Right lobe of liver (tissue), 4 donors: ENCODE measurements around the gene ZNF101.

Experiments used
- POLR2A ChIP-seq: fragments of 450-650 bp; IDR thresholded peaks from one replicate; pipeline ENCODE4 v1.6.1; 2017; ENCODE audit warnings: antibody characterized with exemption, mild to moderate bottlenecking
- TF ChIP-seq, protein P1 (sequence below), 4 donors: fragments of 200-600 bp in 3 of 4; fragments of 450-650 bp in 1 of 4; IDR thresholded peaks; one replicate each; pipeline versions ENCODE4 v1.5.1 to v1.8.0; 2016 to 2022; ENCODE audit warnings: antibody characterized with exemption in 4 of 4, mild to moderate bottlenecking in 2 of 4
- donor health status: DM: no; HTN: no; CAD: no.
- donor health status: DM: no; HTN: no; CAD: no.
- donor health status: DM: no; HTN: yes; CAD: no.

DNA sequence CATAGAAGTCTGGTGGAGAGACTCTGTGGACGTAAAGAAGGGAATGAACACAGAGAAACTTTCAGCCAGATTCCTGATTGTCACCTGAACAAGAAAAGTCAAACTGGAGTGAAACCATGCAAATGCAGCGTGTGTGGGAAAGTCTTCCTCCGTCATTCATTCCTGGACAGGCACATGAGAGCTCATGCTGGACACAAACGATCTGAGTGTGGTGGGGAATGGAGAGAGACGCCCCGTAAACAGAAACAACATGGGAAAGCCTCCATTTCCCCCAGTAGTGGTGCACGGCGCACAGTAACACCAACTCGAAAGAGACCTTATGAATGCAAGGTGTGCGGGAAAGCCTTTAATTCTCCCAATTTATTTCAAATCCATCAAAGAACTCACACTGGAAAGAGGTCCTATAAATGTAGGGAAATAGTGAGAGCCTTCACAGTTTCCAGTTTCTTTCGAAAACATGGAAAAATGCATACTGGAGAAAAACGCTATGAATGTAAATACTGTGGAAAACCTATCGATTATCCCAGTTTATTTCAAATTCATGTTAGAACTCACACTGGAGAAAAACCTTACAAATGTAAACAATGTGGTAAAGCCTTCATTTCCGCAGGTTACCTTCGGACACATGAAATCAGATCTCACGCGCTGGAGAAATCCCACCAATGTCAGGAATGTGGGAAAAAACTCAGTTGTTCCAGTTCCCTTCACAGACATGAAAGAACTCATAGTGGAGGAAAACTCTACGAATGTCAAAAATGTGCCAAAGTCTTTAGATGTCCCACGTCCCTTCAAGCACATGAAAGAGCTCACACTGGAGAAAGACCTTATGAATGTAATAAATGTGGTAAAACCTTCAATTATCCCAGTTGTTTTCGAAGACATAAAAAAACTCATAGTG, 10.8 kb downstream of the ZNF101 start:
- TF ChIP-seq, protein P1, sequence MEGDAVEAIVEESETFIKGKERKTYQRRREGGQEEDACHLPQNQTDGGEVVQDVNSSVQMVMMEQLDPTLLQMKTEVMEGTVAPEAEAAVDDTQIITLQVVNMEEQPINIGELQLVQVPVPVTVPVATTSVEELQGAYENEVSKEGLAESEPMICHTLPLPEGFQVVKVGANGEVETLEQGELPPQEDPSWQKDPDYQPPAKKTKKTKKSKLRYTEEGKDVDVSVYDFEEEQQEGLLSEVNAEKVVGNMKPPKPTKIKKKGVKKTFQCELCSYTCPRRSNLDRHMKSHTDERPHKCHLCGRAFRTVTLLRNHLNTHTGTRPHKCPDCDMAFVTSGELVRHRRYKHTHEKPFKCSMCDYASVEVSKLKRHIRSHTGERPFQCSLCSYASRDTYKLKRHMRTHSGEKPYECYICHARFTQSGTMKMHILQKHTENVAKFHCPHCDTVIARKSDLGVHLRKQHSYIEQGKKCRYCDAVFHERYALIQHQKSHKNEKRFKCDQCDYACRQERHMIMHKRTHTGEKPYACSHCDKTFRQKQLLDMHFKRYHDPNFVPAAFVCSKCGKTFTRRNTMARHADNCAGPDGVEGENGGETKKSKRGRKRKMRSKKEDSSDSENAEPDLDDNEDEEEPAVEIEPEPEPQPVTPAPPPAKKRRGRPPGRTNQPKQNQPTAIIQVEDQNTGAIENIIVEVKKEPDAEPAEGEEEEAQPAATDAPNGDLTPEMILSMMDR (IDR thresholded peaks at IDR 0.05), result no peak
- TF ChIP-seq POLR2A, result no peak
